HepG2 (cell line): ENCODE results near the gene MRPL51. TPM values are rescaled to one million over a fixed set of nuclear protein-coding genes. Genes with fewer than 3 reads are reported as not detected.
A peak's percentile ranks its signal among the peaks of the same experiment; 100 is the strongest.

Source experiments
- CCDC6 ChIP-seq: sonication (generic); formaldehyde crosslinking; IDR thresholded peaks from 2 replicates; pipeline ENCODE4 v1.8.1; 2022; ENCODE audit warnings: mild to moderate bottlenecking, missing genetic modification reagents, moderate library complexity
- CREBL2 ChIP-seq: sonication (generic); formaldehyde crosslinking; IDR thresholded peaks from 2 replicates; pipeline ENCODE4 v1.8.1; 2023; ENCODE audit warnings: missing genetic modification reagents, mild to moderate bottlenecking, borderline replicate concordance
- HNRNPK ChIP-seq: fragments of 200-400 bp; formaldehyde crosslinking; IDR thresholded peaks from 2 replicates; pipeline ENCODE4 v1.6.1; 2018; ENCODE audit warnings: low read length, low read depth, moderate library complexity, mild to moderate bottlenecking; ENCODE audit not compliant: poor library complexity, severe bottlenecking
- HOMEZ ChIP-seq: IDR thresholded peaks from 2 replicates; pipeline ENCODE4 v1.6.1; 2016; ENCODE audit warnings: low read depth
- KMT2A ChIP-seq: sonication (generic); formaldehyde crosslinking; IDR thresholded peaks from 2 replicates; pipeline ENCODE4 v1.4.0; 2020; ENCODE audit warnings: missing genetic modification reagents
- NR2F6 ChIP-seq, 2 experiments: IDR thresholded peaks; 2 replicates each; pipeline ENCODE4 v1.6.1; 2016; ENCODE audit warnings: antibody characterized with exemption in 1 of 2, mild to moderate bottlenecking in 1 of 2
- PAWR ChIP-seq: sonication (generic); formaldehyde crosslinking; IDR thresholded peaks from 2 replicates; pipeline ENCODE4 v1.4.0; 2020; ENCODE audit warnings: missing genetic modification reagents, mild to moderate bottlenecking, borderline replicate concordance
- PAXIP1 ChIP-seq: sonication (generic); formaldehyde crosslinking; conservative IDR thresholded peaks from 2 replicates; pipeline ENCODE4 v1.4.0; 2020; ENCODE audit warnings: mild to moderate bottlenecking, missing genetic modification reagents, moderate library complexity
- REPIN1 ChIP-seq: sonication (generic); formaldehyde crosslinking; IDR thresholded peaks from 2 replicates; pipeline ENCODE4 v1.8.0; 2022; ENCODE audit warnings: missing genetic modification reagents, low read depth, mild to moderate bottlenecking, borderline replicate concordance
- SKI ChIP-seq: fragments of 450-650 bp; IDR thresholded peaks from one replicate; pipeline ENCODE4 v1.6.1; 2018; ENCODE audit warnings: mild to moderate bottlenecking; ENCODE audit not compliant: partially characterized antibody
- ZBTB21 ChIP-seq: sonication (generic); formaldehyde crosslinking; IDR thresholded peaks from 2 replicates; pipeline ENCODE4 v1.4.0; 2020; ENCODE audit warnings: missing genetic modification reagents
- ZNF343 ChIP-seq: sonication (generic); formaldehyde crosslinking; IDR thresholded peaks from 2 replicates; pipeline ENCODE4 v1.4.0; 2020; ENCODE audit warnings: mild to moderate bottlenecking, missing genetic modification reagents
- ZNF382 ChIP-seq: sonication (generic); formaldehyde crosslinking; IDR thresholded peaks from 2 replicates; pipeline ENCODE4 v1.5.0; 2020; ENCODE audit warnings: missing genetic modification reagents, mild to moderate bottlenecking, borderline replicate concordance
- ZNF747 ChIP-seq: sonication (generic); formaldehyde crosslinking; IDR thresholded peaks from 2 replicates; pipeline ENCODE4 v1.8.1; 2023; ENCODE audit warnings: missing genetic modification reagents, mild to moderate bottlenecking, borderline replicate concordance
- ZSCAN29 ChIP-seq: sonication (generic); formaldehyde crosslinking; conservative IDR thresholded peaks from 2 replicates; pipeline ENCODE4 v1.4.0; 2020; ENCODE audit warnings: mild to moderate bottlenecking, missing genetic modification reagents
- polyA plus RNA-seq, 8 experiments: library from polyadenylated mRNA; depleted of rRNA in 3 of 8; stranded (reverse) in 7 of 8; unstranded in 1 of 8; fragments of >200 nt; fragmentation: Illumina TruSeq in 4 of 8; extraction: Trizol in 4 of 8; gene quantifications; 2 replicates each; pipeline versions ENCODE4 v1.2.1 to v1.2.3, GENCODE V29; 2011 to 2016; ENCODE audit warnings: low read depth in 4 of 8, missing spikeins in 1 of 8, mixed read lengths in 1 of 8; ENCODE audit not compliant: insufficient read depth in 1 of 8
- total RNA-seq, 5 experiments: library from RNA; depleted of rRNA; stranded (reverse); fragments of >200 nt; fragmentation: Illumina TruSeq; extraction: Trizol; gene quantifications; 2 replicates each; pipeline ENCODE4 v1.2.3, GENCODE V29; 2016; ENCODE audit warnings: low read depth in 1 of 5
- TF ChIP-seq, protein P1 (sequence below): sonication (generic); formaldehyde crosslinking; IDR thresholded peaks from 2 replicates; pipeline ENCODE4 v1.5.0; 2020; ENCODE audit warnings: missing genetic modification reagents
- TF ChIP-seq, protein P2 (sequence below): sonication (generic); formaldehyde crosslinking; IDR thresholded peaks from 2 replicates; pipeline ENCODE4 v1.5.0; 2020; ENCODE audit warnings: mild to moderate bottlenecking, missing genetic modification reagents

The MRPL51 gene
- total and polyA plus RNA-seq, 2 of the 13 experiments (the other 11 are each of a cell fraction or from before 2014, with no cell fraction given) = 64.8 to 278 TPM

- TF ChIP-seq ZNF343 (CRISPR knock-in tag) (no peak), HNRNPK (no peak), SKI (peak; percentile 40), CREBL2 (CRISPR knock-in tag) (no peak; the same call in 1 of the 2 replicates), ZSCAN29 (CRISPR knock-in tag) (peak; percentile 36; the same call in 1 of the 2 replicates), CCDC6 (CRISPR knock-in tag) (peak; percentile 82; the same call in 1 of the 2 replicates), REPIN1 (peak; percentile 93), ZNF747 (CRISPR knock-in tag) (peak; percentile 81; the same call in 1 of the 2 replicates), ZNF382 (CRISPR knock-in tag) (no peak), PAXIP1 (no peak; the same call in 1 of the 2 replicates), KMT2A (peak; percentile 86), NR2F6 (IDR thresholded peaks at IDR 0.05) (no peak), NR2F6 (CRISPR knock-in tag; IDR thresholded peaks at IDR 0.05) (no peak), HOMEZ (peak; percentile 66; the same call in 1 of the 2 replicates), ZBTB21 (CRISPR knock-in tag) (peak; percentile 43; the same call in 1 of the 2 replicates), PAWR (CRISPR knock-in tag) (no peak)
- TF ChIP-seq, protein P1, sequence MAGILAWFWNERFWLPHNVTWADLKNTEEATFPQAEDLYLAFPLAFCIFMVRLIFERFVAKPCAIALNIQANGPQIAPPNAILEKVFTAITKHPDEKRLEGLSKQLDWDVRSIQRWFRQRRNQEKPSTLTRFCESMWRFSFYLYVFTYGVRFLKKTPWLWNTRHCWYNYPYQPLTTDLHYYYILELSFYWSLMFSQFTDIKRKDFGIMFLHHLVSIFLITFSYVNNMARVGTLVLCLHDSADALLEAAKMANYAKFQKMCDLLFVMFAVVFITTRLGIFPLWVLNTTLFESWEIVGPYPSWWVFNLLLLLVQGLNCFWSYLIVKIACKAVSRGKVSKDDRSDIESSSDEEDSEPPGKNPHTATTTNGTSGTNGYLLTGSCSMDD = no peak
- TF ChIP-seq, protein P2, sequence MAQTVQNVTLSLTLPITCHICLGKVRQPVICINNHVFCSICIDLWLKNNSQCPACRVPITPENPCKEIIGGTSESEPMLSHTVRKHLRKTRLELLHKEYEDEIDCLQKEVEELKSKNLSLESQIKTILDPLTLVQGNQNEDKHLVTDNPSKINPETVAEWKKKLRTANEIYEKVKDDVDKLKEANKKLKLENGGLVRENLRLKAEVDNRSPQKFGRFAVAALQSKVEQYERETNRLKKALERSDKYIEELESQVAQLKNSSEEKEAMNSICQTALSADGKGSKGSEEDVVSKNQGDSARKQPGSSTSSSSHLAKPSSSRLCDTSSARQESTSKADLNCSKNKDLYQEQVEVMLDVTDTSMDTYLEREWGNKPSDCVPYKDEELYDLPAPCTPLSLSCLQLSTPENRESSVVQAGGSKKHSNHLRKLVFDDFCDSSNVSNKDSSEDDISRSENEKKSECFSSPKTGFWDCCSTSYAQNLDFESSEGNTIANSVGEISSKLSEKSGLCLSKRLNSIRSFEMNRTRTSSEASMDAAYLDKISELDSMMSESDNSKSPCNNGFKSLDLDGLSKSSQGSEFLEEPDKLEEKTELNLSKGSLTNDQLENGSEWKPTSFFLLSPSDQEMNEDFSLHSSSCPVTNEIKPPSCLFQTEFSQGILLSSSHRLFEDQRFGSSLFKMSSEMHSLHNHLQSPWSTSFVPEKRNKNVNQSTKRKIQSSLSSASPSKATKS (CRISPR knock-in tag) = no peak
Observed at GRCh38 chr12:6470375-6471163, 22.5 kb downstream of the MRPL51 start, which contains the start of gene VAMP1 (continued).
